Breast epithelium (tissue), 4 donors: Measurements from ENCODE around the gene EFHC2. TPM values are rescaled to one million over a fixed set of nuclear protein-coding genes. Genes with fewer than 3 reads are reported as not detected.

Experiments
- DNase-seq, 2 donors: peaks; one replicate each; pipeline ENCODE4 v3.0.0-alpha.2; 2019; ENCODE audit warnings: low spot score in 2 of 2
- H3K27ac ChIP-seq, 2 donors: fragments of 200-600 bp; sonication (generic) in 1 of 2; one replicate each; pipeline ENCODE4 v1.5.1; 2016 to 2019; ENCODE audit warnings: mild to moderate bottlenecking in 1 of 2
- H3K27me3 ChIP-seq, 2 donors: fragments of 200-600 bp; sonication (generic) in 1 of 2; one replicate each; pipeline versions ENCODE4 v1.5.1 to v1.6.0; 2017 to 2019; ENCODE audit warnings: control low read depth in 1 of 2, mild to moderate bottlenecking in 1 of 2
- H3K36me3 ChIP-seq: fragments of 200-600 bp; one replicate; pipeline ENCODE4 v1.5.1; 2019
- H3K4me1 ChIP-seq, 2 donors: fragments of 200-600 bp; sonication (generic); one replicate each; pipeline ENCODE4 v1.5.1; 2016 to 2019; ENCODE audit warnings: control low read depth in 1 of 2
- H3K4me3 ChIP-seq, 3 donors: fragments of 200-600 bp; sonication (generic); 1 replicate in 2 of 3; 2 replicates in 1 of 3; pipeline ENCODE4 v1.5.1; 2016 to 2019; ENCODE audit warnings: mild to moderate bottlenecking in 3 of 3, moderate library complexity in 2 of 3
- H3K9me3 ChIP-seq, 2 donors: fragments of 200-600 bp; sonication (generic) in 1 of 2; one replicate each; pipeline ENCODE4 v1.5.1; 2016 to 2019; ENCODE audit warnings: control low read depth in 1 of 2
- CTCF ChIP-seq, 3 donors: fragments of 450-650 bp; IDR thresholded peaks; one replicate each; pipeline ENCODE4 v1.5.1; 2016 to 2017; ENCODE audit warnings: antibody characterized with exemption in 3 of 3, mild to moderate bottlenecking in 3 of 3, moderate library complexity in 3 of 3
- POLR2A ChIP-seq: fragments of 450-650 bp; IDR thresholded peaks from one replicate; pipeline ENCODE4 v1.6.1; 2016; ENCODE audit warnings: antibody characterized with exemption, mild to moderate bottlenecking, moderate library complexity
- POLR2AphosphoS5 ChIP-seq, 3 donors: sonication (generic); formaldehyde crosslinking; IDR thresholded peaks; one replicate each; pipeline ENCODE4 v1.6.1; 2017; ENCODE audit warnings: antibody characterized with exemption in 3 of 3
- intact Hi-C: fragments of 100-400 bp; cut with DNase I; formaldehyde crosslinking; loops from one replicate; pipeline ENCODE4 v1.15.1; 2023; ENCODE audit warnings: low total_unique reads
- total RNA-seq, 3 donors: library from RNA; depleted of rRNA; stranded (reverse); fragments of >200 nt; gene quantifications; one replicate each; pipeline ENCODE4 v1.1.0, GENCODE V29; 2016

Gene EFHC2
- total RNA-seq, 3 donors from 2014 or later: 0.32 to 1.9 (median 0.66) TPM

DNA sequence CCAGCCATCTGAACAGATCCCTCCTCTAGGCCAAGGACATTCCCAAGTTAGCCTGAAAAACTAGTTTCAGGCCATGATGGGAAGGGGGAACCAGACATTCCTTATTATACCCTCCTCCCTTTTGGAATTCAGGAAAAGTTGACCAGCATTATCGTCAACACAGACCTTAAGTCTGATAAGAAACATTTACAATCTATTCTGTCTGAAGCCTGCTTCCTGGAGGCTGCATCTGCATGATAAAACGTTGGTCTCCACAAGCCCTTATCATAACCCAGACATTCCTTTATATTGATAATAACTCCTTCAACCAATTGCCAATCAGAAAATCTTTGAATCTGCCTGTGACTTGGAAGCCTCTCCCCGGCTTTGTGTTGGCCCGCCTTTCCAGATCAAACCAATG is 44.3 kb downstream of the EFHC2 start:
- no peak overlapping the region for H3K4me3 ChIP-seq
- H3K27ac ChIP-seq: no peak overlapping the region
- no peaks in the 10 kb centered on the region for H3K9me3 ChIP-seq
- H3K27me3 ChIP-seq: peaks cover 0 to 11% of the 10 kb centered on the region in 2 donors
- no peaks in the 10 kb centered on the region for H3K36me3 ChIP-seq
- no peak for TF ChIP-seq POLR2AphosphoS5 (IDR thresholded peaks at IDR 0.05)
- TF ChIP-seq CTCF (IDR thresholded peaks at IDR 0.05): no peak
- TF ChIP-seq POLR2A: no peak
- DNase-seq: no peak
- no peaks in the 10 kb centered on the region for H3K4me1 ChIP-seq
- intact Hi-C loops: no loop called here

DNA sequence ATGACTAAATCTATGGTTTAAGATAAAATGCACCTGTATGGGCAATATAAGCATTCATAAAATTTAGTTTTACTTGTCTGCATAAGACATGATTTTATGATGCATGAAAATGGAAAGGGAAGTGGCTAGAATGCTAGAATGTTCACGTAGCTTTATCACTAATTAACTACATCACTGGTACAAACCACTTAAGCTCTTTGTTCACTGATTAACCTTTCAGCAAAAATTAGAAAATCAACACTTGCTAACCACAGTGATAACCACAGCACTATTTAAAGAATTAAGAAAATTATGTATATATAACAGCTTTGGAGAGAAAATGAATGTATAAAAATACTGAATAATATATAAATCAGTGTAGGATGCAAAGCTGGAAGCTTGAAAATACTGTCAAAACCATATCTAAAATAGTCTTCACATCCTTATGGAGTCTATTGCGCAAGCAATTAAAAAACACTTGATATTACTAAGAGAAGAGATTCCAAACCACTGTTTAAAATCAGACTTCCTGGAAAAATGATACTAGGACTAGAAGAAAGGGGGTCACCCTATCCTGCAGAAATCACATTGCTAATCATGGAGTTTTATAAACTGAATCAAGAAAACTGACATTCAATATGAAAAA is 51.9 kb downstream of the EFHC2 start:
- no peaks in the 10 kb centered on the region for H3K36me3 ChIP-seq
- peaks cover 0 to 29% of the 10 kb centered on the region in 2 donors for H3K27me3 ChIP-seq
- H3K9me3 ChIP-seq: no peaks in the 10 kb centered on the region
- H3K27ac ChIP-seq: no peak overlapping the region
- no peak for DNase-seq
- H3K4me3 ChIP-seq: no peak overlapping the region
- no peaks in the 10 kb centered on the region for H3K4me1 ChIP-seq
- TF ChIP-seq POLR2AphosphoS5 (IDR thresholded peaks at IDR 0.05) (no peak), POLR2A (no peak), CTCF (IDR thresholded peaks at IDR 0.05) (no peak)
- intact Hi-C loops: no loop called here

- H3K36me3 ChIP-seq: no peaks in the 10 kb centered on the region
- peaks cover 0 to 28% of the 10 kb centered on the region in 2 donors for H3K27me3 ChIP-seq
- H3K4me1 ChIP-seq: no peaks in the 10 kb centered on the region
- H3K27ac ChIP-seq: no peak overlapping the region
- no peaks in the 10 kb centered on the region for H3K9me3 ChIP-seq
- DNase-seq: no peak
- intact Hi-C loops: no loop called here
- no peak overlapping the region for H3K4me3 ChIP-seq
- TF ChIP-seq CTCF (IDR thresholded peaks at IDR 0.05) (no peak), POLR2AphosphoS5 (IDR thresholded peaks at IDR 0.05) (no peak), POLR2A (no peak)
Measured at GRCh38 chrX:44290718-44291117, 52.8 kb downstream of the EFHC2 start.

DNA sequence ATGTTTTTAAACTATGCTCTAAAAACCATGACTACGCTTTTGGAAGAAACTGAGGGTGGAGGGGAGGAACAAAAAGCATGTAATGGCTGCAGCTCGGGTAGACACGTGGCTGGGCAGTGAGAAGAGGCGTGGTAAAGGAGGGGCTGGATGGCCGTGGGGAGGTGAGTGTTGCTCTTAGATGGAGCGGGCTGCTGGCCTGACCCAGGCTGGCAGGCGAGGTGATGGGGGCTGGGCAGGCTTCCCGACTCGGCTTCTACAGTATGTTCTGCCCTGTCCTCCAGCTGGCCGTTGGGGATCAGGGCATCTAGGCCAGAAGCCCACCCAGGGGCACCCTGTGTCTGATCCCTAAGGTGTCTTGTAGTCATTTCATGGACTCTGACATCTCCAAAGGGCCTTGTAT is 60.7 kb downstream of the EFHC2 start:
- Histone ChIP-seq H3K36me3 (no peaks in the 10 kb centered on the region), H3K9me3 (no peaks in the 10 kb centered on the region), H3K4me1 (no peaks in the 10 kb centered on the region), H3K27ac (no peak overlapping the region), H3K4me3 (no peak overlapping the region), H3K27me3 (peaks cover 0 to 7% of the 10 kb centered on the region in 2 donors)
- intact Hi-C loops: no loop called here
- no peak for TF ChIP-seq POLR2AphosphoS5 (IDR thresholded peaks at IDR 0.05)
- no peak for TF ChIP-seq POLR2A
- no peak for TF ChIP-seq CTCF (IDR thresholded peaks at IDR 0.05)
- DNase-seq: no peak

- no peak for TF ChIP-seq CTCF (IDR thresholded peaks at IDR 0.05)
- no peak for TF ChIP-seq POLR2A
- no peak for TF ChIP-seq POLR2AphosphoS5 (IDR thresholded peaks at IDR 0.05)
- peaks cover 0 to 9% of the 10 kb centered on the region in 2 donors for H3K27me3 ChIP-seq
- H3K9me3 ChIP-seq: no peaks in the 10 kb centered on the region
- H3K36me3 ChIP-seq: no peaks in the 10 kb centered on the region
- no peak for DNase-seq
- intact Hi-C loops: no loop called here
- no peak overlapping the region for H3K4me3 ChIP-seq
- H3K4me1 ChIP-seq: no peaks in the 10 kb centered on the region
- H3K27ac ChIP-seq: no peak overlapping the region
Measured at GRCh38 chrX:44280116-44280515, 63.4 kb downstream of the EFHC2 start.
